ENCODE measurements around the gene HOXA10.

Gene HOXA10

DNA sequence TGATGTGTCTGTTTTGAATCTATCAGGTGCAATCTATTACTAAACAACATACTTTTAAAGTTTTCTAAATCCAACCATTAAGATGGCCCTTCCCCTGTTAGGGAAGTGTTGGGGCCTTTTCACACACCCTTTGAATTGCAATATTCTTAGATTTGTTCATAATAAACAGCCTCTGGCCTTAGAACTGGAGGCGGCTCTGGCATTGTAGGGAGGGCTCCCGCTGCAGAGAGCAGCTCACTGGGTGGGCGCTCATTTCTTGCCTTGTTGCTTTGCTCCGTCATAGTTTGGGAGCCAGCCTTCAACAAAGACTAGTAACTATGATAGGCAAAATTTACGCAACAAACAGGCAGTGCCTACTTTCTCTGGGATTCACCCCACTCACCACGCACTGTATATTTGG, 4.2 kb upstream of the HOXA10 start:
- no peak for DNase-seq

- no peak for DNase-seq
These were observed 3.7 kb upstream of the HOXA10 start for GRCh38 chr7:27177795-27178320.

DNA sequence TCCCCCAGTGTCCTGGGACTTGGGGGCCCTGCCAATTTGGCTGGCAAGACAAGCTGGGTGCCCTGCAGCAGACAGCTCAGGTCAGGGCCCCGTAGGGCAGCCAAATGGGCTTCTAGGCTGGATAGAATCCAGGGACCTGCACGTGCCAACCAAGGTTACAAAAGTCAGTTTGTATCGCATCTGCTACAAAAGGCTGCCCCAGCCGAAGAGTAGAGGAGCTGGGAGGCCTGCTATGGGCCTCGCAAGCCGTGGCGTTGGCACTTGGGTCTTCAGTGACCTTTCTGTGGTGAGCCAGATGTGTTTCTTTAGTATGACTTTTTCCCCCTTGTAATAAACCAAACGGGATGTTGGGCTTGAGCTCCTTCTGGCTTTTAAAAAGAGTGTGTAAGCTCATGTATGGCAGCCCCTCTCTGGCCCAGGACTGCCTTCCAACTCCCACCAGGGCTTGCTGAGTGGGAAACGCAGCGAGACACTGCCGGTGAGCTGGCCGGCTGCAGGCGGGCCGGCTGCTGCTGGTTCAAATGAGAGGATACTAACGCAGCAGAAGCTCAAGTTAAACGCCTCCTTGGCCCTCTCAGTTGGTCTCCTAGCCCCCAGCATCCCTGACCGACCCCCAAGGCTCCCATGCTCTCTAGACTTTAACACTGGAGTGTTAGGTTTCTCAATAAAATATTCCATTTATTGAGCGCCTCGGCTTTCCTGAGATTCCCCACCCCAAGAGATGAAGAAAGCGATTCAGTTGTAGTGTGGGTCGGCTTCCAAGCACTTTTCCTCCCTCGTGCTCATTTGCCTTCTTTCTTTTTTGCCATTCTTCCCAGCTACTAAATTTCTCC, 3.1 kb upstream of the HOXA10 start:
- DNase-seq, result no peak

DNA sequence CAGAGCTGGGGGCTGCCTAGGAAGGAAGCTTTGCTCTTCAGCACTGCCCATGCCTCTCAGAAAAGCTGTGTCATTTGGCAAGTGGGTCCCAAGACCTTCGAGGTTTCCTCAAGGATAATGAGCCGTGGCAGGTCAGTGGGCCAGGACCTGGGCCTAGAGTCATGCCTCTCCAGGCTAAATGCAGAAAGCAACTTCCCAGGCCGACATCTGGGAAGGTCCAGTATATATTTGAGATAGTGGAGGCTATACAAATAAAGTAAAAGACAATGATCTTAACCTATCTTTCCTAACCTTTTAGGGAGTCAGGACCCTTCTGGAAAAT, 2.4 kb upstream of the HOXA10 start:
- DNase-seq, result no peak

- DNase-seq, result no peak
These were observed 1.8 kb upstream of the HOXA10 start for GRCh38 chr7:27175626-27176523.

DNA sequence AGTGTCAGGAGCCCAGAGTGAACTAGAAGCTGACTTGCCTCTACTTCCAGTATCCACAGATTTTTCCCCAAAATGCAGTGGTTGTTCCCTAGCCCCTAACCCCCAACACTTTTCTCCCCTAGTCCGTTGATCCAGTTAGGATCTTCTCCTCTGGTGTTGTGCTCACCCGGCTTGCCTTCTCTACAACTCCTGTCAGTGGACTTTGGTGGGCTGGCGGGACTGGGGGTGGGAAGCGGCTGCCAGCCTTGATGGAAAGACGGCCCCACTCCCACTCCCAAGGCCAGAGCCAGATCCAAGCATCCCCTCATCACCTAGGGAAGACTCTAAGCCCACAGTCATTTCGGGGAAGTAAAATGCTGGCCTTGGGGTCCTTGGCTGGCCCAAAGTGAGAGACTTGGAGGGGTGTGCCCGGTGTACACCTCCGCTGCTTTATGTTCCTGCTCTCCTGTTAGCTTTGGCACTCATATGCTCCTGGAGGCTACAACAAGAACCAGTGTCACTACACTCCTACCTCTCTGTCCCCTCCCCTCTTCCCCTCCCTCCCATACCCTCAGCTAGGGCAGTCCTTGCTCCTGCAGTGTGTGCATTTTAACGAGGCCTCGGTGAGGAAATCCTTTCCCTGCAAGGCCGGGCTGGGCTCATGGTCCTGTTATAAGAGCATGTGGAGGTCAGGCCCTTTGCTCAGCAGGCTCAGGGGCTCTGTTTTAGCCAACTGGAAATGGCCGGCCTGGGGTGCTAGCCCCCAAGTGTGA, 930 bp upstream of the HOXA10 start:
- no peak for DNase-seq

GRCh38 chr7:27173511-27173955, 587 bp downstream of the HOXA10 start:
- peak; percentile 51 for DNase-seq

DNA sequence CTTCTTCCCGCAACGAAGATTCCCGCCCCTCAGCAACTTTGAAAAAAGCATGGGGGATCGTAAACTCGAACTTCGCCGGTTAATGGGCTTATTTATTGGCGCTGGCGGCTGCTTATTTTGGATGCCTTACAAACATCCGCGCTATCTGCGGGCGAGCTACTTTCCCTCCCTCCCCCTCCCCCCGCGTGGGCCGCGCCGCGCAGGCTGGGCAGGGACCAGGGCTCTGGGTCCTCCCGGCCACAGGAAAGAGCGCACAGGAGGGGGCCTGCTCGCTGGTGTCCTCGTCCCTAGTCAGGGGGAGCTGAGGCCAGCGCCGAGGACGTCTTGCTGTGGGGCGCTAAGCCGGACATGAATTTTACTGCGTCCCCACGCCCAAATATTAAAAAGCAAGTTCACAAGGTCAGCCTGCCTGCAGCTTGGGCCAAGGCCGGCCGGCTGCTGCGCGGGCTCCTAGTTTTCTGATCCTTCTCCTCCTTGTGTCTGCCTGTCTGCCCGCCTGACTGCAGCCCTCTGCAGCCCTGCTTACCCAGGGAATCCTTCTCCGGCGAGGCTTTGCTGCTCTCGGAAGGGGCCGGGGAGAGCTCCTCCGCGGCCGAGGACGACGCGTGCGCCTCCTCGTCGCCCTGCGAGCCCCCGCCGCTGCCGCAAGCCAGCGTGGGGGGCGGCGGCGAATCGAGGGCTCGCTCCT, 1.2 kb downstream of the HOXA10 start:
- DNase-seq, result peak; percentile 57

DNA sequence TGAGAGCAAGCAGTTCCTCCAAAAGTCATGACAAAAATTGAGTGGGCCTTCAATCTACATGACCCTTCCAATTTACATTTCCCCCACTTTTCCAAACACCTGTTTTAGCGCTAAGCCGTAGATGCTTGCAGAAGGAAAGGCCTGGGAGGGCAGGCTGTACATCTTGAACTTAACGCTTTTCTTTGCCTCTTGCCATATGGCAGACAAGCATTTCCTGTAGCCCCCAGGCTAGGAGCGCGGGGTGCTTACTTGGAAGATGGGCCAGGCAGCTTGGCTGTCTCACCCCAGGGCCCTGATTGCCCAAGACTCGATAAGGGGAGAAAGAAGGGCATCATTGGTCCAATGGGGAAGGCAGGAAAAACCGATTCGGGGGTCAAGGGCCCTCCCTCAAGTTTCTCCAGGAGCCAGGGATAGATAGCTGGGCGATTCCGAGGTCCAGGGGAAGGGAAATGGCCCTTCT, 1.8 kb downstream of the HOXA10 start:
- DNase-seq, result no peak

DNA sequence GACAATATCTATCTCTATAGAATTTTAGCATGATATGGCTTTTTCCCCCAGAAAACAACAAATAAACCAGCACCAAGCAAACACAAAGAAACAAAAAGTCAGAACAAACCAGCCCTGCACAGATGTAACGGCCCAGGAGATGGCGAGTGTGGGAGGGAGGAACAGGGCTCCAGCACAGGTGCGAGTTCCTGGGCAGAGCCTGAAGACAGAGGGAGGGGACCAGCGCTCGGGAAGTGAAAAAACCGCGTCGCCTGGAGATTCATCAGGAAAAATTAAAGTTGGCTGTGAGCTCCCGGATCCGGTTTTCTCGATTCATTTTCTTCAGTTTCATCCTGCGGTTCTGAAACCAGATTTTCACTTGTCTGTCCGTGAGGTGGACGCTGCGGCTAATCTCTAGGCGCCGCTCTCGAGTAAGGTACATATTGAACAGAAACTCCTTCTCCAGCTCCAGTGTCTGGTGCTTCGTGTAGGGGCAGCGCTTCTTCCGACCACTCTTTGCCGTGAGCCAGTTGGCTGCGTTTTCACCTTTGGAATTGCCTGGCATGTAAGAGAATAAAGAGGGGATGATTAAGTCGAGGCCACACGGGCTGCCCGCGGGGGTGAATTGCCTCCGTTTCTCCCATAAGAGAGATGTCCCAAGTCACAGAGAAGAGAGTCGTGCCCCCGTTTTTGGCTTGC, 2.3 kb downstream of the HOXA10 start:
- peak; percentile 53 for DNase-seq

- peak; percentile 53 for DNase-seq
These were observed 2.8 kb downstream of the HOXA10 start for GRCh38 chr7:27171325-27171636.

GRCh38 chr7:27170426-27171324, 3.4 kb downstream of the HOXA10 start:
- no peak for DNase-seq

DNA sequence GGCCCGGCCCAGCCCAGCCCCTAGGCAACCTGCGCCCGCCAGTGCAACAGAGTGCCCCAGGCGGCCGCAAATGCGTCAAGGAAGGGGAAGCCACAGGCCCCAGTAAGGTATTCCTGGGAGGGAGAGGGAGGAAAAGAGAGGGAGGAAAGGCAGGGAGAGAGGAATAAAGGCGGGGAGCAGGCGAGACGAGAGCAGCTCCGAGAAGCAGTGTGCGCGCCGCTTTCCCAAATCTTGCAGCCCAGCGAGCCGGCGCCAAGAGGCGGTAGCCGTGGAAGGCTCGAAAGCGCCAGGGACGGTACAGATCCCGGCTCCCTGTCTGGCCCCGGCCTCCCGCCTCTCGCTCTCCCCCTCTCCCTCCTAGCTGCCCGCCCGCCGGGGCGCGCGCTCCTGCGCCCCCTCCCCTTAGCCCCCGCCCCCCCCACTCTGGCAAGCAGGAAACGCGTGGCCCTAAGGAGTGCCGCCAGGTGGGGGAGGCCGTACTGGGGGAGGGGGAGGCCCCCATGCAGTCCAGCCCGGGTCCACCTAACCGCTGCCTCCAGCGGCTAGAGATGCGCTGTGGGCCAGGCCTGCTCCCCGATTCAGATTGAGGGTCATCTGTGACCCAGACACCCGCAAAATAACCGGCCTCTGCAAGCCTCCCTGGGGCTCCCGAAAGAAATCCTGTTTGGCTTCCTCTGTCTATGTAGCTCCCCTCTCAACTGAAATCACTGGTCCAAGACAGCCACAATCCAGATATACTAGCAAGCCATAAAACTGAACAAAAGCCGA, 4.3 kb downstream of the HOXA10 start:
- DNase-seq, result peak; percentile 56

GRCh38 chr7:27168265-27168947, 5.7 kb downstream of the HOXA10 start:
- DNase-seq, result peak; percentile 70

DNA sequence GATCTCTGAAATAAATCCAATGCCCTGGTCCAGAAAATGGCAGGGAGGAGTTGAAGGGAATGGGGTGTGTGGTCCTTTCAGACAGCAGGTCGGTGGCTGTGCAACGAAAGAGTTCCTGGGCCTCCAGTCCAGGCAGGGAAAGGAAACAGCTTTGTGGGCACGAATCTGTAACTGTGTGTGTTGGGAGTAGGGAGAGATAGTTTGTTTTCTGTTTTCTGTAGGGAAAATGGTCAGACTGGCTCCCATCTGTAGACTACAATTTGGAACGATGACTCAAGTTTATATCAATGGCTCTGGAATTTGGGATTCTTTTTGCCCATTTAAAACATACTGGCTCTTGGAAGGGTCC, 6.2 kb downstream of the HOXA10 start:
- DNase-seq, result no peak

DNA sequence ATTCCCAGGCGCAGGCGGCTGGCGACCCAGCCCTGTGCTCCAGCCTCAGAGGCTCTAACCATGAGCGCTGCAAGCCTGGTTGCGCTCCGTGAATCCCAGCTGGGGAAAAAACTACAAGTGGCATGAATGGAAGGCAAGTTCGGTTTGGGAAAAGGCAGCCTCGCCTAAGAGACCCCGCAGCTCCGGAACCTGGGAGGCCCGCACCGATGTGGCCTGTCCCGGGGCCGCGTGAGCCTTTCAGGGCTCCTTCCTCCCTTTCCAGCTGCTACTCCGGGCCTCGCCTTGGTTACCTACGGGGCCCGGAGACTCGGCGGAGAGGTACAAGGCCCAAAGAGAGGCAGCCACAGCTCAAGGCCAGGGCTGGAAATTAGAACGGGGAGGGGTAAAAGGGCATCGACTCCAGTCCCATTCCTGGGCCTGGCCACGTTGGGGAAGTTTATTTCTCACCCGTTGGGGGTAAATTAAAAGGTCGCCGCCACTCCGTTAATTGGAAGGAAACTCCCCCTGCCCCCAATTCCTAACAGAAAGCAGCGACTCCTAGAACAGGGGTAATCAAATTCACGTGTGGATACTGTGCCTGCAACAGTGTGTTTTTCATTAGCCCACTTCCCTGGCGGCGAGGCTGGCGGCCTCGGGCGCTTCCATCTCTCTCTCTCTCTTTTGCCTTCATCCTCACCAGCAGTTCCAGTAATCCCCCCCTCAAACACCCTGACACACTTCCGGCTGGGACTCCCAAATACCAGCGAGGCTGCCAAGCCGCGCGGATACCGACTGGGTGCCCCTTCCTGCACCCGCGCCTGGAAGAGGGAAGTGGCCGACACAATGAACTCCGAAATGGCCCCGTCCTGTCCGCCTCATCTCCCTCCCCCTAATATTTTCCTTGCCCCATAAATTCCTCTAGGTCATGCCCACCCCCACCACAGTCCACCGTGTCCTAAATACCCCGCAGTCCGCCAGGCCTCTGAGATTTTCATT, 7.3 kb downstream of the HOXA10 start:
- DNase-seq, result no peak

DNA sequence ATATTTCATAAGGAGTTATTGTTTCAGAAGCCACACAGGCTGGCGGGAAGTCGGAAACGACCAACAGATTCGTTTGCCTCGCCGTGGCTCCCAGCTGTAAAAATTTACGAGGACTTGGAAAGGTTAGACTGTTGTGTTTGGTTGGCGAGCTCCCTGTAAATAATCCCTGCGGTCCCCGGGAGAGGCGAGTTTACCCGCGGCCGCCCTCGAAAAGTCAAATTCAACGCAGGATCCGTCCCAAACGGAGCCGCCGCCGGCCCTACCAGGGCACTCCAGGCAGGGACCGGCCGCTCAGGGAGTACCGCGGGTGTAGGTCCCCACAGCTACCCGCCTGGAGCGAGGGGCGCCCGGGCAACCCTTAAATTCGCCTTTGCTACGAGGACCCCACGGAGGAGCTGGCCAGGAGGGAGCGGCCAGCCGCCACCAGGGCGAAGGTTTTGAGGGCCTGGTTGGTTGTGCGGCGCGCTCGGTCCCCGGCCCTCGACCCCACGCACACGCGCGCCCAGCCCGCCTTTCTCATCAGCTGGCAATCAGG, 8.1 kb downstream of the HOXA10 start:
- DNase-seq, result no peak

All from NK-92 treated with Interleukin-12 subunit alpha and Interleukin-12 subunit beta, amount 100 ng/mL, for 24 hours (cell line).